ENCODE results near the gene THBD.

Gene THBD

DNA sequence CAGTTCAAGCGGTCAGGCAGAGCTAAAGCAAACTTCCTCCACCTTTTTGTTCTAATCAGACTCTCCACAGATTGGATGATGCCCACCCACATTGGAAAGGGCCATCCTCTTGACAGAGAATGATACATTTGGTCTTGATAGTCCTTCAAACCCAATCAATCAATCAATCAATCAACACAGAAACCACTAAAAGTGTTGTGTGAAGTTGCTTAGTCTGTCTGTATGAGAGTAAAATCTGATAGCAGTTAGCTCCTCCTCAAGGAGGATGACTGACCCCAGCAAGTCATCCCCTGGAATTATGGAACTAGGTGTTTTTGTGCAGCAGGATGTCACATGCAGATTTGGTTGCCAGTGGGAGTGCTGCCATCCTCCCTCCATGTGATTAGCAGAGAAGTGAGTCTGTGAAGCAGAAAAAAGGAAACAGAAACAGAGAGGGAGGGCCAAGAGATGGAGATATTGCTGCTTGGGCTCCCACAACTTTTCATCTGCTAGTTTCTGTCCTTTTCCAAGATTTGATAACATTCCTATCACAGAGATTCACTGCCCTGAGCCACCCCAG is 46.3 kb downstream of the THBD start:
- no peak overlapping the region for H3K4me3 ChIP-seq (ENCODE audit: low read depth, low read length)
- no peak for DNase-seq (ENCODE audit: low read depth)
- TF ChIP-seq, protein P1, sequence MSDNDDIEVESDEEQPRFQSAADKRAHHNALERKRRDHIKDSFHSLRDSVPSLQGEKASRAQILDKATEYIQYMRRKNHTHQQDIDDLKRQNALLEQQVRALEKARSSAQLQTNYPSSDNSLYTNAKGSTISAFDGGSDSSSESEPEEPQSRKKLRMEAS (IDR thresholded peaks at IDR 0.05; ENCODE audit: low read depth, low read length), result no peak
- no peak for TF ChIP-seq POLR2A (IDR thresholded peaks at IDR 0.05; ENCODE audit: extremely low read depth, insufficient read length)
- TF ChIP-seq, protein P2, sequence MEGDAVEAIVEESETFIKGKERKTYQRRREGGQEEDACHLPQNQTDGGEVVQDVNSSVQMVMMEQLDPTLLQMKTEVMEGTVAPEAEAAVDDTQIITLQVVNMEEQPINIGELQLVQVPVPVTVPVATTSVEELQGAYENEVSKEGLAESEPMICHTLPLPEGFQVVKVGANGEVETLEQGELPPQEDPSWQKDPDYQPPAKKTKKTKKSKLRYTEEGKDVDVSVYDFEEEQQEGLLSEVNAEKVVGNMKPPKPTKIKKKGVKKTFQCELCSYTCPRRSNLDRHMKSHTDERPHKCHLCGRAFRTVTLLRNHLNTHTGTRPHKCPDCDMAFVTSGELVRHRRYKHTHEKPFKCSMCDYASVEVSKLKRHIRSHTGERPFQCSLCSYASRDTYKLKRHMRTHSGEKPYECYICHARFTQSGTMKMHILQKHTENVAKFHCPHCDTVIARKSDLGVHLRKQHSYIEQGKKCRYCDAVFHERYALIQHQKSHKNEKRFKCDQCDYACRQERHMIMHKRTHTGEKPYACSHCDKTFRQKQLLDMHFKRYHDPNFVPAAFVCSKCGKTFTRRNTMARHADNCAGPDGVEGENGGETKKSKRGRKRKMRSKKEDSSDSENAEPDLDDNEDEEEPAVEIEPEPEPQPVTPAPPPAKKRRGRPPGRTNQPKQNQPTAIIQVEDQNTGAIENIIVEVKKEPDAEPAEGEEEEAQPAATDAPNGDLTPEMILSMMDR (IDR thresholded peaks at IDR 0.05; ENCODE audit: low read depth, low read length), result no peak
- no peak for TF ChIP-seq MYC (IDR thresholded peaks at IDR 0.05; ENCODE audit: low read depth, low read length)

DNA sequence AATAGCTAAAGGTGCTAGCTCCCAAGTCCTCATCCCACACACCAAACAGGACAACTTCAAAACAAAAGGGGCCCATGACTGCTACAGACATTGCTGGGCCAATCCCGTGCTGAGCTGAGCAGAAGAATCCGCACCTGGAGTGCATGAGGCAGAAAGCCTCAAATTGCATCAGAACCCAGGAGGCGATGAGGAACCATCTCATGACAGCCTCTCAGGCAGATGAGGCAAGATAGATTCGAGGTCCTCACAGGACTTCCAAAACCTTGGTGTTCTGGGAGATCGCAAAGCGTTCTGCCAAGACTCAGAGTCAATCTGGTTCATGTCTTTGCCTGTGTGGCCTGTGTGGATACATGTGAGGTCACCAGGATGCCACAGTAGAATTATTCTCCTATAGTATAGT is 47.2 kb downstream of the THBD start:
- H3K4me3 ChIP-seq (ENCODE audit: low read depth, low read length), result no peak overlapping the region
- no peak for DNase-seq (ENCODE audit: low read depth)
- TF ChIP-seq, protein P2 (IDR thresholded peaks at IDR 0.05; ENCODE audit: low read depth, low read length), result no peak
- no peak for TF ChIP-seq MYC (IDR thresholded peaks at IDR 0.05; ENCODE audit: low read depth, low read length)
- TF ChIP-seq, protein P1 (IDR thresholded peaks at IDR 0.05; ENCODE audit: low read depth, low read length), result no peak
- no peak for TF ChIP-seq POLR2A (IDR thresholded peaks at IDR 0.05; ENCODE audit: extremely low read depth, insufficient read length)

DNA sequence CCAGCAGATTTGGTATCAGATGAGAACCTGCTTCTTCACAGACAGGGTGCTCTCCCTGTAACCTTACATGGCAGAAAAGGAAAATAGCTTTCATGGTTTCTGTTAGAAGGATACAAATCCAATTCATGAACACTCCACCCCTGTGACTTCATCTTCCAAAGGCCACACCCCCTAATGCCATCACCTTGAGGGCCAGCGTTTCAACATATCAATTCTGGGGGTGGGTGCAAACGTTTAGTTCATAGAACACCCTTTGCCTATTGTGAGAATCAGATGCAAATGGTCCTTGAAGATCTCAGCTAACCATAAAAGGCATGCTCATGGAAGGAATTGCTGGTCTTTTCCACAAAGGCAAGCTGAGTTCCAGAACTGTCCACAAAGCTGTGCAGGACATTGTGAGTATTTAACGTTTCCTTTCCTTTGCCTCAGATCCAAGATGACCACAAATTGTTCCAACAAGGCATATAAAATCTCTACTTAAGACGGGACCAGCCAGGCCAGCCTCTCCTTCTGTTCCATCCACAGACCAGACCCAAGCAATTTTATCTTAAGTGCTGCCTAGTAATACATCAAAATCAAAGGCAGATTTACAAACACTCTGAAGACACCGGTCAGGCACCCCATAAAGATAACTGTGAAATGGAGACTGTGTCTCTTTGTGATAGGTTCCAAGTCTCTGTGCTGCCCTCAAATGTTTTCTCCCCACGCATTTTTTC is 49.1 kb downstream of the THBD start:
- H3K4me3 ChIP-seq (ENCODE audit: low read depth, low read length), result no peak overlapping the region
- TF ChIP-seq, protein P2 (IDR thresholded peaks at IDR 0.05; ENCODE audit: low read depth, low read length), result no peak
- TF ChIP-seq POLR2A (IDR thresholded peaks at IDR 0.05; ENCODE audit: extremely low read depth, insufficient read length) (no peak), MYC (IDR thresholded peaks at IDR 0.05; ENCODE audit: low read depth, low read length) (no peak)
- TF ChIP-seq, protein P1 (IDR thresholded peaks at IDR 0.05; ENCODE audit: low read depth, low read length), result no peak
- no peak for DNase-seq (ENCODE audit: low read depth)

- TF ChIP-seq POLR2A (IDR thresholded peaks at IDR 0.05; ENCODE audit: extremely low read depth, insufficient read length) (no peak), MYC (IDR thresholded peaks at IDR 0.05; ENCODE audit: low read depth, low read length) (no peak)
- TF ChIP-seq, protein P2 (IDR thresholded peaks at IDR 0.05; ENCODE audit: low read depth, low read length), result no peak
- TF ChIP-seq, protein P1 (IDR thresholded peaks at IDR 0.05; ENCODE audit: low read depth, low read length), result no peak
- DNase-seq (ENCODE audit: low read depth), result no peak
- H3K4me3 ChIP-seq (ENCODE audit: low read depth, low read length), result no peak overlapping the region
Observed at GRCh38 chr20:22999756-23000155, 49.7 kb downstream of the THBD start.

DNA sequence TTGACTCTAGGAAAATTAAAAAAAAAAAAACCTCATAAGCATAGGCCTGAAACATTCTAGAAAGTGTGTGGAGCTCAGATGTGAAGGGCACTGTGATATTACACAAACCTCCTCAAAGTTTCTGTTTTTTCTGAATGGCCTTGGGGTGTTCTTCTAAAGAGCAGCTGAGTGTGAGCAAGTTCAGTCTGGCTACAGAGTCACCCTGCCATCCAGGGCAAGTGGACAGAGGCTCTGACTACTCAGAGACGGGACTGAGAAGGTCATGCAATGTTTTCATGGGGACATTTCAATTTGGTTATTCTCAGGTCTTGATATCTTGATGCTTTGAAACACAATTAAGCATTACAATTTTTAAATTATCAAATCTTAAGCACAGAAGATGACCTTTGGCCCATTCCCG is 51.0 kb downstream of the THBD start:
- no peak overlapping the region for H3K4me3 ChIP-seq (ENCODE audit: low read depth, low read length)
- no peak for DNase-seq (ENCODE audit: low read depth)
- TF ChIP-seq, protein P1 (IDR thresholded peaks at IDR 0.05; ENCODE audit: low read depth, low read length), result no peak
- TF ChIP-seq, protein P2 (IDR thresholded peaks at IDR 0.05; ENCODE audit: low read depth, low read length), result no peak
- no peak for TF ChIP-seq POLR2A (IDR thresholded peaks at IDR 0.05; ENCODE audit: extremely low read depth, insufficient read length)
- no peak for TF ChIP-seq MYC (IDR thresholded peaks at IDR 0.05; ENCODE audit: low read depth, low read length)

Data from NB4 (cell line).